DND-41 (cell line): ENCODE data around the gene SYF2.

ENCODE experiments used
- ATAC-seq: fragments of 200-7000 bp; cut with Tn5 transposase; 3 replicates; pipeline ENCODE4 v1.9.1; 2021; ENCODE audit warnings: low read depth; ENCODE audit not compliant: insufficient read depth
- DNase-seq: peaks from one replicate; pipeline ENCODE4 v3.0.0-alpha.2; 2020
- H2AFZ ChIP-seq: 2 replicates; pipeline ENCODE4 v1.6.0; 2012; ENCODE audit warnings: low read depth, low read length
- H3K27ac ChIP-seq: 2 replicates; pipeline ENCODE4 v1.5.1; 2012; ENCODE audit warnings: low read length, inconsistent platforms
- H3K27me3 ChIP-seq: fragments of 200-600 bp; sonication (generic); 2 replicates; pipeline ENCODE4 v1.6.0; 2012; ENCODE audit warnings: low read length, mild to moderate bottlenecking, inconsistent platforms; ENCODE audit not compliant: insufficient read depth, poor library complexity
- H3K36me3 ChIP-seq: 2 replicates; pipeline ENCODE4 v1.5.1; 2012; ENCODE audit warnings: low read length, inconsistent platforms; ENCODE audit not compliant: insufficient read depth
- H3K4me1 ChIP-seq: 2 replicates; pipeline ENCODE4 v1.5.1; 2012; ENCODE audit warnings: mild to moderate bottlenecking, low read length; ENCODE audit not compliant: insufficient read depth
- H3K4me2 ChIP-seq: 2 replicates; pipeline ENCODE4 v1.6.0; 2012; ENCODE audit warnings: mild to moderate bottlenecking, moderate library complexity, low read length, inconsistent platforms; ENCODE audit not compliant: insufficient read depth
- H3K4me3 ChIP-seq, 2 experiments: fragments of 200-600 bp in 1 of 2; shearing (Covaris generic) in 1 of 2; 2 replicates each; pipeline ENCODE4 v1.5.1; 2012 to 2016; ENCODE audit warnings: inconsistent platforms in 2 of 2, low read length in 2 of 2, mild to moderate bottlenecking in 2 of 2, low read depth in 1 of 2, moderate library complexity in 1 of 2
- H3K79me2 ChIP-seq: 2 replicates; pipeline ENCODE4 v1.6.0; 2012; ENCODE audit warnings: low read length, inconsistent platforms; ENCODE audit not compliant: insufficient read depth
- H3K9ac ChIP-seq: 2 replicates; pipeline ENCODE4 v1.6.0; 2012; ENCODE audit warnings: low read depth, mild to moderate bottlenecking, inconsistent platforms, low read length, moderate library complexity
- H3K9me3 ChIP-seq: 2 replicates; pipeline ENCODE4 v1.5.1; 2012; ENCODE audit warnings: low read length, moderate library complexity, mild to moderate bottlenecking, inconsistent platforms; ENCODE audit not compliant: insufficient read depth, severe bottlenecking
- H4K20me1 ChIP-seq: 2 replicates; pipeline ENCODE4 v1.6.0; 2012; ENCODE audit warnings: low read length; ENCODE audit not compliant: insufficient read depth
- CTCF ChIP-seq: IDR thresholded peaks from 2 replicates; pipeline ENCODE4 v1.5.1; 2012; ENCODE audit warnings: borderline replicate concordance, low read length, moderate library complexity, mild to moderate bottlenecking; ENCODE audit not compliant: poor library complexity, severe bottlenecking; ENCODE audit errors: extremely low read depth
- EZH2 ChIP-seq: IDR thresholded peaks from 3 replicates; pipeline ENCODE4 v1.6.1; 2012; ENCODE audit warnings: borderline replicate concordance, low read depth, mild to moderate bottlenecking, moderate library complexity, low read length, inconsistent platforms; ENCODE audit not compliant: severe bottlenecking

SYF2 gene

GRCh38 chr1:25174363-25174729 lies 58.0 kb downstream of the SYF2 start:
- no peak overlapping the region for H3K27ac ChIP-seq
- no peaks in the 10 kb centered on the region for H3K9me3 ChIP-seq
- ATAC-seq, result no peak
- H3K4me1 ChIP-seq, result no peaks in the 10 kb centered on the region
- no peaks in the 10 kb centered on the region for H4K20me1 ChIP-seq
- H3K4me2 ChIP-seq, result no peak overlapping the region
- no peaks in the 10 kb centered on the region for H3K36me3 ChIP-seq
- no peaks in the 10 kb centered on the region for H3K79me2 ChIP-seq
- H3K9ac ChIP-seq, result no peak overlapping the region
- no peaks in the 10 kb centered on the region for H3K27me3 ChIP-seq
- H3K4me3 ChIP-seq, result no peak overlapping the region
- no peak overlapping the region for H2AFZ ChIP-seq
- TF ChIP-seq CTCF (no peak), EZH2 (no peak)
- no peak for DNase-seq

DNA sequence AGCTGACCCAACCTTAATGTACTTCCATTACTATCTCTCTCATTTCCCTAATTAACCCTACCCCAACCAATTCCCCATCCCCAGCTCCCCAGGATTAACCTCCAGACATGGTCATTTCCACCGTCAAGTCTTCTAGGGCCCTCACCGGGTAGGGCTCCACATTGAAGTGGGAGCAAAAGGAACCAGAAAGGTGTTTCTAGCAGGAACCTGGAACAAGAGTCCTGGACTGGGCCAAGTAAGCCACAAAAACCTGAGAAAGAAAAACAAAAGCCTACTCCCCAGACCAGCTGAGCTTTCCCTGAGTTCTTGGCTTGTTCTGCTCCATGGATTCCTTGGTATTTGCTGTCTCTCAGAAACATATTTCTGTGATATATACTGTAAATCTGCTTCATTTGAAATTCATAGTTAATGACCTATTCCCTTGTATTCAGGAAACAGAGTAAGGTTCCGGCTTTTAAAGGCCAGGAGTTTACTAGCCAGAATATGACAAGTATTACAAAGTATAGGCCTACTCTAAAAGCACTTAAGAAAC lies 58.4 kb downstream of the SYF2 start:
- Histone ChIP-seq H4K20me1 (no peaks in the 10 kb centered on the region), H3K4me2 (no peak overlapping the region), H3K4me3 (no peak overlapping the region), H3K9ac (no peak overlapping the region), H3K27me3 (no peaks in the 10 kb centered on the region), H3K4me1 (no peaks in the 10 kb centered on the region), H3K36me3 (no peaks in the 10 kb centered on the region), H3K9me3 (no peaks in the 10 kb centered on the region), H3K27ac (no peak overlapping the region), H3K79me2 (no peaks in the 10 kb centered on the region), H2AFZ (no peak overlapping the region)
- TF ChIP-seq EZH2 (no peak), CTCF (no peak)
- DNase-seq (no peak), ATAC-seq (no peak)
